WTC11 (cell line): Measurements from ENCODE around the gene RIOK2. TPM values are rescaled to one million over a fixed set of nuclear protein-coding genes. Genes with fewer than 3 reads are reported as not detected.

Experiments
- ATAC-seq: fragments of 200-7000 bp; cut with Tn5 transposase; 2 replicates; pipeline ENCODE4 v1.10.0; 2021; ENCODE audit warnings: mild to moderate bottlenecking, moderate library complexity
- CTCF ChIA-PET: fragments of 300-600 bp; sonication (Branson Sonifier 250); formaldehyde crosslinking; loops from one replicate; lab custom pipeline; 2021; ENCODE audit warnings: antibody characterized with exemption; lab: Charles Lee
- POLR2A ChIA-PET: fragments of 350-600 bp; sonication (Branson Sonifier 250); formaldehyde crosslinking; loops from one replicate; lab custom pipeline; 2021; ENCODE audit warnings: antibody characterized with exemption; lab: Charles Lee
- DNase-seq: peaks from one replicate; pipeline ENCODE4 v3.0.0; 2021; ENCODE audit warnings: low spot score
- H3K27ac Mint-ChIP-seq: 2 replicates; pipeline ENCODE4 v1.8.0; 2021; ENCODE audit warnings: mixed read lengths
- H3K27me3 Mint-ChIP-seq: 2 replicates; pipeline ENCODE4 v1.8.0; 2021; ENCODE audit warnings: low read depth, mild to moderate bottlenecking, moderate library complexity, mixed read lengths
- H3K36me3 Mint-ChIP-seq: 2 replicates; pipeline ENCODE4 v1.8.0; 2021; ENCODE audit warnings: mixed read lengths
- H3K4me1 Mint-ChIP-seq: 2 replicates; pipeline ENCODE4 v1.8.0; 2022; ENCODE audit warnings: mixed read lengths
- H3K4me3 Mint-ChIP-seq: 2 replicates; pipeline ENCODE4 v1.8.0; 2021; ENCODE audit warnings: mild to moderate bottlenecking, moderate library complexity, mixed read lengths
- H3K9me3 Mint-ChIP-seq: 2 replicates; pipeline ENCODE4 v1.8.0; 2021; ENCODE audit warnings: mixed read lengths
- ATF1 ChIP-seq: sonication (generic); formaldehyde crosslinking; IDR thresholded peaks from 2 replicates; pipeline ENCODE4 v1.8.1; 2023; ENCODE audit warnings: mild to moderate bottlenecking, moderate library complexity, missing genetic modification reagents
- CREB1 ChIP-seq: sonication (generic); formaldehyde crosslinking; IDR thresholded peaks from 2 replicates; pipeline ENCODE4 v1.8.0; 2023; ENCODE audit warnings: mild to moderate bottlenecking, missing genetic modification reagents
- HMGA2 ChIP-seq: fragments of 250-450 bp; sonication (Bioruptor Pico); IDR thresholded peaks from 2 replicates; pipeline ENCODE4 v1.4.0; 2021; ENCODE audit warnings: mild to moderate bottlenecking, moderate library complexity
- MYBL2 ChIP-seq: sonication (generic); formaldehyde crosslinking; IDR thresholded peaks from 2 replicates; pipeline ENCODE4 v1.8.1; 2023; ENCODE audit warnings: mild to moderate bottlenecking, moderate library complexity, missing genetic modification reagents
- NFATC4 ChIP-seq: fragments of 250-450 bp; sonication (Bioruptor Pico); IDR thresholded peaks from 2 replicates; pipeline ENCODE4 v1.9.0; 2021; ENCODE audit warnings: mild to moderate bottlenecking
- RORB ChIP-seq: fragments of 250-450 bp; sonication (Bioruptor Pico); IDR thresholded peaks from 2 replicates; pipeline ENCODE4 v1.9.0; 2021; ENCODE audit warnings: mild to moderate bottlenecking
- ZNF416 ChIP-seq: fragments of 250-450 bp; sonication (Bioruptor Pico); IDR thresholded peaks from 2 replicates; pipeline ENCODE4 v1.9.0; 2021; ENCODE audit warnings: mild to moderate bottlenecking, inconsistent platforms
- total RNA-seq: library from RNA; stranded (reverse); gene quantifications from 3 replicates; pipeline ENCODE4 v1.2.3, GENCODE V29; 2021
- TF ChIP-seq, protein P1 (sequence below): sonication (generic); formaldehyde crosslinking; IDR thresholded peaks from 2 replicates; pipeline ENCODE4 v1.8.0; 2022; ENCODE audit warnings: mild to moderate bottlenecking, missing genetic modification reagents
- TF ChIP-seq, protein P2 (sequence below): sonication (generic); formaldehyde crosslinking; conservative IDR thresholded peaks from 2 replicates; pipeline ENCODE4 v1.8.1; 2022; ENCODE audit warnings: mild to moderate bottlenecking, missing genetic modification reagents
- TF ChIP-seq, protein P3 (sequence below): fragments of 250-450 bp; sonication (Bioruptor Pico); IDR thresholded peaks from 2 replicates; pipeline ENCODE4 v2.1.2; 2022; ENCODE audit warnings: mild to moderate bottlenecking, moderate library complexity
- TF ChIP-seq, protein P4 (sequence below): fragments of 250-450 bp; sonication (Bioruptor Pico); IDR thresholded peaks from 2 replicates; pipeline ENCODE4 v1.9.0; 2021; ENCODE audit warnings: mild to moderate bottlenecking
- TF ChIP-seq, protein P5 (sequence below): sonication (generic); formaldehyde crosslinking; IDR thresholded peaks from 2 replicates; pipeline ENCODE4 v1.8.0; 2022; ENCODE audit warnings: missing genetic modification reagents

RIOK2 gene
- total RNA-seq, 1 experiment from 2014 or later, result 35.2 TPM

DNA sequence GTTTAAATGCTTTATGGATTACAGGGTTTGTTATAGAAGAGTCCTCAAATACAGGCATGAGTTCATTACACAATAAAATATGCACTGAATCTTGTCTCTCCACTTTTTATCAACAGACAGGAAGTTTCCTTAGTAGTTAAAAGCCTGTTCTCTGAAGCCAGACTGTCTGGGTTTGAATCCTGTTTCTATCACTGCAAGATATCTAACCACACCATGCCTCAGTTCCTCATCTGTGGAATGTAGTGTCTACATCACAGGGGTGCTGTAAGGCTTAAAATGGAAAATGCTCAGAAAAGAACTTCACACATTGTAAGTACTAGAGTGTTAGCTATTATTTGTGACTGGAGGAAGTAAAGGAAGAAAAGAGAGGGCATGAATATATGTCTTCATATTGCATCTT, 49.9 kb downstream of the RIOK2 start:
- peaks cover 11% of the 10 kb centered on the region for H3K4me1 Mint-ChIP-seq
- no peaks in the 10 kb centered on the region for H3K9me3 Mint-ChIP-seq
- H3K27me3 Mint-ChIP-seq, result no peaks in the 10 kb centered on the region
- DNase-seq, result no peak
- CTCF ChIA-PET, result interaction anchor here (2.5 kb wide), 1 partner anchor 10 kb away, joined by 17 read pairs; the partner anchor contains the start of gene LIX1
- no peak for ATAC-seq
- TF ChIP-seq ZNF416 (CRISPR knock-in tag), result no peak
- no peak for TF ChIP-seq HMGA2 (CRISPR knock-in tag)
- no peak for TF ChIP-seq RORB (CRISPR knock-in tag)
- TF ChIP-seq, all 79 proteins: peak for 0
- POLR2A ChIA-PET, result no interaction called here
- no peaks in the 10 kb centered on the region for H3K36me3 Mint-ChIP-seq
- H3K4me3 Mint-ChIP-seq, result no peak overlapping the region
- no peak overlapping the region for H3K27ac Mint-ChIP-seq

DNA sequence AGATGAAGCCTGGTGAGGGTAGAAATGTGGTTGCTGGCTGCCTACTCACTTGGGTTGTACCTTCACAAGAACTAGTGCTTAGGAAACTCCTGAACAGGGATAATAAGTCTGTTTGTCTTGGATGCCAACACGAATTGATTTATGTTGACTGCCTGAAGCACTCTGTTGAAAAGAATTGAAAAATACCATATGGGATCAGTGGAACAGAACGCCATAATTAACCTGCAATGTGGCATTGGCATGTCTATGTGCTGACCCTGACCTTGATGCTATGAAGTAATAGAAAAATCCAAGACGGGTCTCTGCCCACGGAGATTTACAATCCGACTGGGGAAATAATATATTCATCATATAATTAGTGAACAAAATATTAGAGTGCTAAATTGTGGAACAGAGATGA, 51.1 kb downstream of the RIOK2 start:
- ATAC-seq (no peak), DNase-seq (no peak)
- TF ChIP-seq, protein P1, sequence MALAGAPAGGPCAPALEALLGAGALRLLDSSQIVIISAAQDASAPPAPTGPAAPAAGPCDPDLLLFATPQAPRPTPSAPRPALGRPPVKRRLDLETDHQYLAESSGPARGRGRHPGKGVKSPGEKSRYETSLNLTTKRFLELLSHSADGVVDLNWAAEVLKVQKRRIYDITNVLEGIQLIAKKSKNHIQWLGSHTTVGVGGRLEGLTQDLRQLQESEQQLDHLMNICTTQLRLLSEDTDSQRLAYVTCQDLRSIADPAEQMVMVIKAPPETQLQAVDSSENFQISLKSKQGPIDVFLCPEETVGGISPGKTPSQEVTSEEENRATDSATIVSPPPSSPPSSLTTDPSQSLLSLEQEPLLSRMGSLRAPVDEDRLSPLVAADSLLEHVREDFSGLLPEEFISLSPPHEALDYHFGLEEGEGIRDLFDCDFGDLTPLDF (CRISPR knock-in tag), result no peak
- TF ChIP-seq, protein P2, sequence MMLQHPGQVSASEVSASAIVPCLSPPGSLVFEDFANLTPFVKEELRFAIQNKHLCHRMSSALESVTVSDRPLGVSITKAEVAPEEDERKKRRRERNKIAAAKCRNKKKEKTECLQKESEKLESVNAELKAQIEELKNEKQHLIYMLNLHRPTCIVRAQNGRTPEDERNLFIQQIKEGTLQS (CRISPR knock-in tag), result no peak
- TF ChIP-seq, protein P3, sequence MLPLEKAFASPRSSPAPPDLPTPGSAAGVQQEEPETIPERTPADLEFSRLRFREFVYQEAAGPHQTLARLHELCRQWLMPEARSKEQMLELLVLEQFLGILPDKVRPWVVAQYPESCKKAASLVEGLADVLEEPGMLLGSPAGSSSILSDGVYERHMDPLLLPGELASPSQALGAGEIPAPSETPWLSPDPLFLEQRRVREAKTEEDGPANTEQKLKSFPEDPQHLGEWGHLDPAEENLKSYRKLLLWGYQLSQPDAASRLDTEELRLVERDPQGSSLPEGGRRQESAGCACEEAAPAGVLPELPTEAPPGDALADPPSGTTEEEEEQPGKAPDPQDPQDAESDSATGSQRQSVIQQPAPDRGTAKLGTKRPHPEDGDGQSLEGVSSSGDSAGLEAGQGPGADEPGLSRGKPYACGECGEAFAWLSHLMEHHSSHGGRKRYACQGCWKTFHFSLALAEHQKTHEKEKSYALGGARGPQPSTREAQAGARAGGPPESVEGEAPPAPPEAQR (CRISPR knock-in tag), result no peak
- TF ChIP-seq, protein P4, sequence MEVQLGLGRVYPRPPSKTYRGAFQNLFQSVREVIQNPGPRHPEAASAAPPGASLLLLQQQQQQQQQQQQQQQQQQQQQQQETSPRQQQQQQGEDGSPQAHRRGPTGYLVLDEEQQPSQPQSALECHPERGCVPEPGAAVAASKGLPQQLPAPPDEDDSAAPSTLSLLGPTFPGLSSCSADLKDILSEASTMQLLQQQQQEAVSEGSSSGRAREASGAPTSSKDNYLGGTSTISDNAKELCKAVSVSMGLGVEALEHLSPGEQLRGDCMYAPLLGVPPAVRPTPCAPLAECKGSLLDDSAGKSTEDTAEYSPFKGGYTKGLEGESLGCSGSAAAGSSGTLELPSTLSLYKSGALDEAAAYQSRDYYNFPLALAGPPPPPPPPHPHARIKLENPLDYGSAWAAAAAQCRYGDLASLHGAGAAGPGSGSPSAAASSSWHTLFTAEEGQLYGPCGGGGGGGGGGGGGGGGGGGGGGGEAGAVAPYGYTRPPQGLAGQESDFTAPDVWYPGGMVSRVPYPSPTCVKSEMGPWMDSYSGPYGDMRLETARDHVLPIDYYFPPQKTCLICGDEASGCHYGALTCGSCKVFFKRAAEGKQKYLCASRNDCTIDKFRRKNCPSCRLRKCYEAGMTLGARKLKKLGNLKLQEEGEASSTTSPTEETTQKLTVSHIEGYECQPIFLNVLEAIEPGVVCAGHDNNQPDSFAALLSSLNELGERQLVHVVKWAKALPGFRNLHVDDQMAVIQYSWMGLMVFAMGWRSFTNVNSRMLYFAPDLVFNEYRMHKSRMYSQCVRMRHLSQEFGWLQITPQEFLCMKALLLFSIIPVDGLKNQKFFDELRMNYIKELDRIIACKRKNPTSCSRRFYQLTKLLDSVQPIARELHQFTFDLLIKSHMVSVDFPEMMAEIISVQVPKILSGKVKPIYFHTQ (CRISPR knock-in tag), result no peak
- TF ChIP-seq NFATC4 (no peak), MYBL2 (CRISPR knock-in tag) (no peak), ATF1 (CRISPR knock-in tag) (no peak)
- TF ChIP-seq, protein P5, sequence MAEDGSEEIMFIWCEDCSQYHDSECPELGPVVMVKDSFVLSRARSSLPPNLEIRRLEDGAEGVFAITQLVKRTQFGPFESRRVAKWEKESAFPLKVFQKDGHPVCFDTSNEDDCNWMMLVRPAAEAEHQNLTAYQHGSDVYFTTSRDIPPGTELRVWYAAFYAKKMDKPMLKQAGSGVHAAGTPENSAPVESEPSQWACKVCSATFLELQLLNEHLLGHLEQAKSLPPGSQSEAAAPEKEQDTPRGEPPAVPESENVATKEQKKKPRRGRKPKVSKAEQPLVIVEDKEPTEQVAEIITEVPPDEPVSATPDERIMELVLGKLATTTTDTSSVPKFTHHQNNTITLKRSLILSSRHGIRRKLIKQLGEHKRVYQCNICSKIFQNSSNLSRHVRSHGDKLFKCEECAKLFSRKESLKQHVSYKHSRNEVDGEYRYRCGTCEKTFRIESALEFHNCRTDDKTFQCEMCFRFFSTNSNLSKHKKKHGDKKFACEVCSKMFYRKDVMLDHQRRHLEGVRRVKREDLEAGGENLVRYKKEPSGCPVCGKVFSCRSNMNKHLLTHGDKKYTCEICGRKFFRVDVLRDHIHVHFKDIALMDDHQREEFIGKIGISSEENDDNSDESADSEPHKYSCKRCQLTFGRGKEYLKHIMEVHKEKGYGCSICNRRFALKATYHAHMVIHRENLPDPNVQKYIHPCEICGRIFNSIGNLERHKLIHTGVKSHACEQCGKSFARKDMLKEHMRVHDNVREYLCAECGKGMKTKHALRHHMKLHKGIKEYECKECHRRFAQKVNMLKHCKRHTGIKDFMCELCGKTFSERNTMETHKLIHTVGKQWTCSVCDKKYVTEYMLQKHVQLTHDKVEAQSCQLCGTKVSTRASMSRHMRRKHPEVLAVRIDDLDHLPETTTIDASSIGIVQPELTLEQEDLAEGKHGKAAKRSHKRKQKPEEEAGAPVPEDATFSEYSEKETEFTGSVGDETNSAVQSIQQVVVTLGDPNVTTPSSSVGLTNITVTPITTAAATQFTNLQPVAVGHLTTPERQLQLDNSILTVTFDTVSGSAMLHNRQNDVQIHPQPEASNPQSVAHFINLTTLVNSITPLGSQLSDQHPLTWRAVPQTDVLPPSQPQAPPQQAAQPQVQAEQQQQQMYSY (CRISPR knock-in tag), result no peak
- no peaks in the 10 kb centered on the region for H3K27me3 Mint-ChIP-seq
- H3K27ac Mint-ChIP-seq, result no peak overlapping the region
- ChIA-PET POLR2A (no interaction called here), CTCF (interaction anchor here (1.7 kb wide), 1 partner anchor 135 kb away, joined by 6 read pairs; no protein-coding TSS in a partner anchor)
- H3K4me1 Mint-ChIP-seq, result peaks cover 11% of the 10 kb centered on the region
- H3K9me3 Mint-ChIP-seq, result no peaks in the 10 kb centered on the region
- no peaks in the 10 kb centered on the region for H3K36me3 Mint-ChIP-seq
- no peak overlapping the region for H3K4me3 Mint-ChIP-seq

DNA sequence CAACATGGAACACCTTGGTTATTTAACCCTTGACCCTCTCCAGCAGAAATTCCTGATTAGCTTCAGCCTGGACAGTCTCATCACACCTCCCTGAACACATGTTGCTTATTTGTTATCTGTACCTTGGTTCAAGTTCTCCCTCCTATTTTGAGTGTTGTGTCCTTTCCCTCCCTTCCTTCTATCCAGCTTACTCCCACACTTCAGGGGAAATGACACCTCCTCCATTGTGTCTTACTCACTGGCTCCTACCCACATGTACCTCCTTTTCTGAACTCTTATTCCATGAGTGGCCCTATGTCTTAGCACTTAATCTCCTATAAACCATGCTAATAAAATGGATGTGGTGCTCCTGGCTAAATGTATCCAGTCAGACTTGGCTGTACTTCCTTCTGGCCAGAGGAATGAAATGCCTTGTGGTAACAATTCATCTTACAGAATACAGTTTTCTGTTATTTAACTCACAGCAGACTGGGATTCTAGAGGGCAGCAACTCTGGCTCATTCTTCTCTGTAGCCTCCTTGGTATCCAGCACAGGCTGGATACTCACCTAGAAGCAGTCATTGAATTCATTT, 51.8 kb downstream of the RIOK2 start:
- ATAC-seq, result no peak
- CTCF ChIA-PET, result interaction anchor here (1.7 kb wide), 1 partner anchor 134 kb away, joined by 6 read pairs; no protein-coding TSS in a partner anchor
- no peak for TF ChIP-seq CREB1 (CRISPR knock-in tag)
- TF ChIP-seq, all 79 proteins: peak for 0
- Mint-ChIP-seq H3K4me1 (peaks cover 11% of the 10 kb centered on the region), H3K9me3 (no peaks in the 10 kb centered on the region), H3K27me3 (no peaks in the 10 kb centered on the region), H3K27ac (no peak overlapping the region), H3K4me3 (no peak overlapping the region), H3K36me3 (no peaks in the 10 kb centered on the region)
- DNase-seq, result no peak
- POLR2A ChIA-PET, result no interaction called here
